Measurements from ENCODE around the gene FCHSD2.

GRCh38 chr11:73142128-73142377 is at the start of gene FCHSD2:
- no peak for TF ChIP-seq CTCF (optimal IDR thresholded peaks at IDR 0.05 in 1 of 3, IDR thresholded peaks at IDR 0.05 in 1 of 3, conservative IDR thresholded peaks at IDR 0.05 in 1 of 3; ENCODE audit: extremely low read depth in 1 of 3, insufficient read depth in 2 of 3, low read length in 3 of 3)
- TF ChIP-seq EZH2 (IDR thresholded peaks at IDR 0.05; ENCODE audit: low read length) = no peak
